A673 (cell line): ENCODE measurements around the gene CAGE1. TPM values are rescaled to one million over a fixed set of nuclear protein-coding genes. Genes with fewer than 3 reads are reported as not detected.

Source experiments
- BruUV-seq: library from RNA; stranded (reverse); fragments of 400-500 nt; replicated peaks from 2 replicates; lab custom pipeline; 2021; lab: Mats Ljungman, UMichigan
- CTCF ChIA-PET: fragments of 300-600 bp; sonication (Branson Sonifier 250); formaldehyde crosslinking; loops from one replicate; lab custom pipeline; 2022; ENCODE audit warnings: antibody characterized with exemption; lab: Charles Lee
- POLR2A ChIA-PET: fragments of 300-600 bp; sonication (Branson Sonifier 250); formaldehyde crosslinking; loops from one replicate; lab custom pipeline; 2022; ENCODE audit warnings: antibody characterized with exemption; ENCODE audit not compliant: low non-redundant PET; lab: Charles Lee
- DNase-seq: peaks from one replicate; pipeline ENCODE4 v3.0.0-alpha.2; 2015; ENCODE audit warnings: low spot score
- H3K27ac ChIP-seq: fragments of 200-600 bp; sonication (generic); 2 replicates; pipeline ENCODE4 v1.5.1; 2016; ENCODE audit warnings: mixed run types, low read depth, mild to moderate bottlenecking, mixed read lengths, antibody characterized with exemption, low read length; ENCODE audit not compliant: poor library complexity, severe bottlenecking
- H3K27me3 ChIP-seq: fragments of 200-600 bp; sonication (generic); replicated peaks from 2 replicates; pipeline ENCODE4 v1.6.1; 2017; ENCODE audit warnings: mixed run types, low read depth, mild to moderate bottlenecking, mixed read lengths, antibody characterized with exemption, low read length; ENCODE audit not compliant: insufficient read depth, poor library complexity
- H3K36me3 ChIP-seq: fragments of 200-600 bp; sonication (generic); 2 replicates; pipeline ENCODE4 v1.6.1; 2016; ENCODE audit warnings: mixed run types, mild to moderate bottlenecking, mixed read lengths, antibody characterized with exemption, low read length; ENCODE audit not compliant: insufficient read depth, poor library complexity, severe bottlenecking
- H3K4me1 ChIP-seq: fragments of 200-600 bp; sonication (generic); 2 replicates; pipeline ENCODE4 v1.6.1; 2017; ENCODE audit warnings: mixed run types, mild to moderate bottlenecking, mixed read lengths, antibody characterized with exemption, low read length; ENCODE audit not compliant: insufficient read depth, poor library complexity, severe bottlenecking
- H3K4me3 ChIP-seq: fragments of 200-600 bp; sonication (generic); 2 replicates; pipeline ENCODE4 v1.5.1; 2016; ENCODE audit warnings: low read depth, mixed run types, mild to moderate bottlenecking, mixed read lengths, low read length; ENCODE audit not compliant: poor library complexity, severe bottlenecking
- H3K9me3 ChIP-seq: fragments of 200-600 bp; sonication (generic); 2 replicates; pipeline ENCODE4 v1.6.1; 2016; ENCODE audit warnings: mixed run types, low read depth, mild to moderate bottlenecking, mixed read lengths, antibody characterized with exemption, low read length; ENCODE audit not compliant: poor library complexity, severe bottlenecking
- CTCF ChIP-seq: fragments of 300-800, 200-600 bp; sonication (generic); conservative IDR thresholded peaks from 2 replicates; pipeline ENCODE4 v1.5.1; 2017; ENCODE audit warnings: low read depth, mild to moderate bottlenecking, antibody characterized with exemption, low read length, moderate library complexity, mixed read lengths
- EZH2 ChIP-seq: fragments of 200-600 bp; sonication (generic); IDR thresholded peaks from 2 replicates; pipeline ENCODE4 v1.6.1; 2017; ENCODE audit warnings: borderline replicate concordance, low read depth, mild to moderate bottlenecking, mixed read lengths, antibody characterized with exemption, low read length; ENCODE audit not compliant: poor library complexity, severe bottlenecking
- intact Hi-C: fragments of 100-400 bp; cut with micrococcal nuclease; formaldehyde crosslinking; loops from one replicate; pipeline ENCODE4 v1.10.0; 2022; ENCODE audit not compliant: unreplicated experiment
- total RNA-seq: library from RNA; stranded (reverse); gene quantifications from 2 replicates; pipeline ENCODE4 v1.2.3, GENCODE V29; 2021

CAGE1 gene
- total RNA-seq, 1 experiment from 2014 or later, result 0.19 TPM

- Histone ChIP-seq H3K27ac (no peak overlapping the region), H3K27me3 (no peaks in the 10 kb centered on the region), H3K4me1 (no peaks in the 10 kb centered on the region), H3K36me3 (no peaks in the 10 kb centered on the region), H3K4me3 (no peak overlapping the region), H3K9me3 (no peaks in the 10 kb centered on the region)
- DNase-seq, result no peak
- CTCF ChIA-PET, result no interaction called here
- intact Hi-C loops, result no loop called here
- POLR2A ChIA-PET, result no interaction called here
- TF ChIP-seq EZH2, result no peak
- no TSS peak for BruUV-seq
Measured at GRCh38 chr6:7425808-7426190, 36.3 kb upstream of the CAGE1 start.

- CTCF ChIA-PET, result interaction anchor here (0.9 to 1.3 kb wide), 3 partner anchors 141 to 189 kb away, joined by 3 to 8 read pairs (median 7); partner anchors contain the start of gene SNRNP48
- Histone ChIP-seq H3K27ac (no peak overlapping the region), H3K4me1 (peaks cover 4% of the 10 kb centered on the region), H3K9me3 (no peaks in the 10 kb centered on the region), H3K36me3 (no peaks in the 10 kb centered on the region), H3K4me3 (no peak overlapping the region), H3K27me3 (no peaks in the 10 kb centered on the region)
- DNase-seq, result peak; percentile 48
- intact Hi-C loops, result no loop called here
- POLR2A ChIA-PET, result no interaction called here
- TF ChIP-seq EZH2 (no peak), CTCF (peak; percentile 61)
- BruUV-seq, result no TSS peak
Measured at GRCh38 chr6:7424967-7425807, 35.6 kb upstream of the CAGE1 start.

DNA sequence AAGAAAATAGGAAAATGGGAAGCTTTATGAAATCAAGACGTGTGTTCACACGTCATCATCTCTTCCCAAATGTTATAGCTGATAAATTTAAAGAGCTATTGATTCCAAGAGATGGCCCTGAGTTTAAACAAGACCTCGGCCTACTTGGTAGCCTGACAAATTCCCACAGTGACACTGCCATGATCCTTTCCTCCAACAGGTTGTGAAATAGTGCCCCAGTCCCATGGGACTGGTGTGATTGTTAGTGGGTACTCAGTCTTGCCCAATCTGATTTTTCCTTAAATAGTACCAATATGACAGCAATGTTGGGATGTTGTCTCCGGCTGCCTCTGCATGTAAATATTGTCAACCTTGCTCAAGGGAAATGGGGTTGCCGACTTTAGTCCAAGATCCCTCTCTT is 34.5 kb upstream of the CAGE1 start:
- TF ChIP-seq CTCF (no peak), EZH2 (no peak)
- intact Hi-C loops, result no loop called here
- ChIA-PET CTCF (interaction anchor here (1.3 kb wide), 1 partner anchor 191 kb away, joined by 7 read pairs; no protein-coding TSS in a partner anchor), POLR2A (no interaction called here)
- H3K36me3 ChIP-seq, result peaks cover 5% of the 10 kb centered on the region
- no TSS peak for BruUV-seq
- no peaks in the 10 kb centered on the region for H3K9me3 ChIP-seq
- no peak for DNase-seq
- peaks cover 5% of the 10 kb centered on the region for H3K4me1 ChIP-seq
- H3K27ac ChIP-seq, result no peak overlapping the region
- H3K27me3 ChIP-seq, result no peaks in the 10 kb centered on the region
- H3K4me3 ChIP-seq, result no peak overlapping the region

DNA sequence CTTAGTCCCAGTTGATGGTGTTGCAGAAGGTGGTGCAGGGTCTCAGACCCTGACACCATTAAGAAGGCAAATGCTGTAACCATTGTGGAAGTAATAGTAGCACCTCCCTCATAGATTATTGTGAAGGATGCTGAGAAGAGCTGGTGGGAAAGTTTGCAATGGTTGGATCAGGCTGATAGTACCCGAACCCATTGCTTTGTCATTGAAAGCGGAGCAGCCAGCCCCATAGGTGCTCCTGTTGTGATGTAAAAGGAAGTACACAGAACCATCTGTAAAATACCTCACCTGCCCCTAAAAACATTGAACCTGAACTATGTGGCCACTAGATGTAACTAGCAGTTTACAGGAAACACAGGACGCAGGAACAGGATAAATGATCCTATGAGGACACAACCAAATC is 31.5 kb upstream of the CAGE1 start:
- Histone ChIP-seq H3K4me3 (no peak overlapping the region), H3K4me1 (peaks cover 5% of the 10 kb centered on the region), H3K27me3 (no peaks in the 10 kb centered on the region), H3K27ac (no peak overlapping the region), H3K9me3 (no peaks in the 10 kb centered on the region), H3K36me3 (peaks cover 26% of the 10 kb centered on the region)
- ChIA-PET CTCF (no interaction called here), POLR2A (no interaction called here)
- DNase-seq, result no peak
- no TSS peak for BruUV-seq
- intact Hi-C loops, result no loop called here
- no peak for TF ChIP-seq EZH2
- no peak for TF ChIP-seq CTCF
